Activated T-cell treated with anti-CD3 and anti-CD28 coated beads, Interleukin-2, amount 50 U/mL, for 72 hours (primary cell): ENCODE results near the gene MIA. TPM values are rescaled to one million over a fixed set of nuclear protein-coding genes. Genes with fewer than 3 reads are reported as not detected.
"Not testable (repeated sequence)": the region's sequence is repeated elsewhere in the genome, so short reads cannot be mapped to it uniquely, and the experiment has no call there.

ENCODE experiments used
- ATAC-seq, 2 donors: fragments of 150-1000 bp; cut with Tn5 transposase; replicated peaks in 1 of 2; 2 replicates each; pipeline ENCODE4 v1.10.0; 2021; ENCODE audit warnings: moderate library complexity in 2 of 2, mild to moderate bottlenecking in 1 of 2
- DNase-seq, 2 donors: peaks; one replicate each; pipeline ENCODE4 v3.0.0; 2021 to 2022; ENCODE audit warnings: mixed read lengths in 1 of 2
- H3K27ac Mint-ChIP-seq: one replicate; pipeline ENCODE4 v1.8.0; 2022; ENCODE audit warnings: mild to moderate bottlenecking, moderate library complexity, mixed read lengths
- H3K27me3 Mint-ChIP-seq: one replicate; pipeline ENCODE4 v1.8.0; 2022; ENCODE audit warnings: low read depth, mixed read lengths
- H3K36me3 Mint-ChIP-seq, 2 donors: one replicate each; pipeline ENCODE4 v1.8.0; 2022; ENCODE audit warnings: mixed read lengths in 2 of 2, mild to moderate bottlenecking in 1 of 2; ENCODE audit not compliant: insufficient read depth in 2 of 2
- H3K4me1 Mint-ChIP-seq: one replicate; pipeline ENCODE4 v1.8.0; 2022; ENCODE audit warnings: low read depth, mixed read lengths
- H3K4me3 Mint-ChIP-seq, 2 donors: one replicate each; pipeline ENCODE4 v1.8.0; 2022; ENCODE audit warnings: mild to moderate bottlenecking in 2 of 2, mixed read lengths in 2 of 2, moderate library complexity in 2 of 2
- H3K9me3 Mint-ChIP-seq, 2 donors: one replicate each; pipeline ENCODE4 v1.8.0; 2022; ENCODE audit warnings: mixed read lengths in 2 of 2
- total RNA-seq, 2 donors: library from RNA; stranded (reverse); gene quantifications; one replicate each; pipeline ENCODE4 v1.2.3, GENCODE V29; 2022

The MIA gene
- total RNA-seq, 2 donors from 2014 or later: 0.97 to 1.1 TPM

DNA sequence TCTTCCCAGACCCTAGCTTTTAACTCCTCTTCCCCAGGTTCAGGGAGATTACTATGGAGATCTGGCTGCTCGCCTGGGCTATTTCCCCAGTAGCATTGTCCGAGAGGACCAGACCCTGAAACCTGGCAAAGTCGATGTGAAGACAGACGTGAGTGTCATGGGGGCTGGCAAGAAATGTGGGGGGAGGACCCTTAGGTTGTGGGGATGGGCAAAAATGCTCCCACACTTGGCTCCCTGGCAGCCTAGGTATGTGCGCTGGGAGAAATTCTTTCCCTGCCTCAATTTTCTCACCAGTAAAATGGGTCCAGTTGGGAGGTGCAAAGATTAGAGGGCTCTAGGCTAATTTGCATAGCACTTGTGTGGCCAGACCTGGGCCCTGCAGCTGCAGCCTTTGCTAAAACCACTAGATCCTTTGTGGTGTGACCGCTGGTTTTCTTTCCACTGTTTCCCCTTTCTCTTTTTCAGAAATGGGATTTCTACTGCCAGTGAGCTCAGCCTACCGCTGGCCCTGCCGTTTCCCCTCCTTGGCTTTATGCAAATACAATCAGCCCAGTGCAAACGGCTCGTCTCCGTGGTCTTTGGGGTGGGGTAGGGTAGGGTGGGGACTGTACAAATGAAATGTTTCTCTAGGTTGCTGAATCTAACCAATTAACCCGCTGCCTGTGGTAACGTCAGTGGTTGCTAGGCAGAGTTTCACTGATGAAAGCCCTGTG is 1.8 kb downstream of the MIA start:
- Mint-ChIP-seq H3K27ac (peak overlapping the region; percentile 70), H3K9me3 (no peaks in the 10 kb centered on the region), H3K4me3 (peak overlapping the region; percentile 86 to 97), H3K27me3 (no peaks in the 10 kb centered on the region), H3K4me1 (peaks cover 45% of the 10 kb centered on the region), H3K36me3 (peaks cover 0 to 1% of the 10 kb centered on the region in 2 donors)
- ATAC-seq (peak; percentile 66 to 72), DNase-seq (peak; percentile 86 to 89)

DNA sequence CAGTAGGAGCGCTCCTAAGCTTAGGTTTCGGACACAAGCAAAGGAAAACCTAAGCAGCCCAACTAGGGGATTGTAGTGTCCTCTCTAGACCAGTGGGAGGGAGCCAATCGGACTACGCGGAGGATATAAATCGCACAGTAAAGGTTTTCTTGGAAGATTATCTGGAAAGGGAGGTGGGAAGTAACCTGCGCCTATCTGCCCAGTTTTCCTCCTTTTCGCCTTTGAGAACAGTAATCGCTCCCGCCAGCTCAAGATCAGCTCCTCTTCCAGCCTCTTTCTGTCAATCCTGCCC is 2.3 kb downstream of the MIA start:
- Mint-ChIP-seq H3K27me3 (no peaks in the 10 kb centered on the region), H3K36me3 (peaks cover 0 to 3% of the 10 kb centered on the region in 2 donors), H3K9me3 (no peaks in the 10 kb centered on the region), H3K4me3 (peak overlapping the region; percentile 86 to 97), H3K4me1 (peaks cover 45% of the 10 kb centered on the region), H3K27ac (peak overlapping the region; percentile 70)
- no peak for DNase-seq
- ATAC-seq: no peak

DNA sequence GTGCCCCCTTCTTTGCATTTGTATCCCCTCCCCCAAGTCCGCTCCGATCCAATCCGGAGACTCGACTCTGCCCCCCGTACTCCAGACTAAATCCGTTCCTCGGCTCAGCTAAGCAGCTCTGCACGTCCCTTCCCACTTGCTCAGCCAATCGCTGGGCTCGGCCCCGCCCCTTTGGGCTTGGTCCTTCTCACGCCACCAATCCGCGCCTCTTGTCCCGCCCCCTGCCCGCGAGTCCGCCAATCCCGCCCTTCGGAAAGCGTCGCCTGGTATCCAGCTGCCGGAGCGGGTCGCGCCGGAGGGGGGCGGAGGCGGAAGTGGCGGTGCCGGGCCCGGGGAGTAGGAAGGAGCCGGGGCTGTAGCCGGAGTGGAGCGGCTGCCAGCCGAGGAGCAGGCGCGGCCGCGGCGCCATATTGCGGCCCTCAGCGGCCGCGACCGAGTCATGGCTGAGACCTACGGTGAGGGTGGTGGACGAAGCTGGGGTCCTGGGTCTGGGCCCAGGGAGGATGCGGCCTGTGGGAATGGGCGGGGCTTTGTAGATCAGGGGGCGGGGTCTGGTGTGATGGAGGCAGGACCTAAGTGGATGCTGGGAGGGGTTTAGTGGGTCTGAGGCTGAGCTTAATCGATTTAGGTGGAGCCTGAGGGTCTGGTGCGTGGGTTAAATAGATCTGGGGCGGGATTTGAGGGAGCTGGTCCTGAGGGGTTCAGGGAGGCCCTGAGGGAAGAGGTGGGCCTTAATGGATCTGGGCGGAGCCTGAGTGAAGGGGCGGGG is 2.8 kb downstream of the MIA start, which contains the start of gene RAB4B:
Gene RAB4B (plus strand): TSS at position 311 of the 769 bp plus-strand sequence. CDS start 129 bp downstream, at position 440.
- peak within 1 kb of the TSS; percentile 70 for H3K27ac Mint-ChIP-seq
- ATAC-seq: peak; percentile 82 to 83
- H3K27me3 Mint-ChIP-seq: no peaks in the 10 kb centered on the region
- peak; percentile 100 for DNase-seq
- peak within 1 kb of the TSS; percentile 86 to 97 for H3K4me3 Mint-ChIP-seq
- H3K36me3 Mint-ChIP-seq: peaks cover 0 to 3% of the 10 kb centered on the region in 2 donors
- H3K4me1 Mint-ChIP-seq: peaks cover 45% of the 10 kb centered on the region
- no peaks in the 10 kb centered on the region for H3K9me3 Mint-ChIP-seq

DNA sequence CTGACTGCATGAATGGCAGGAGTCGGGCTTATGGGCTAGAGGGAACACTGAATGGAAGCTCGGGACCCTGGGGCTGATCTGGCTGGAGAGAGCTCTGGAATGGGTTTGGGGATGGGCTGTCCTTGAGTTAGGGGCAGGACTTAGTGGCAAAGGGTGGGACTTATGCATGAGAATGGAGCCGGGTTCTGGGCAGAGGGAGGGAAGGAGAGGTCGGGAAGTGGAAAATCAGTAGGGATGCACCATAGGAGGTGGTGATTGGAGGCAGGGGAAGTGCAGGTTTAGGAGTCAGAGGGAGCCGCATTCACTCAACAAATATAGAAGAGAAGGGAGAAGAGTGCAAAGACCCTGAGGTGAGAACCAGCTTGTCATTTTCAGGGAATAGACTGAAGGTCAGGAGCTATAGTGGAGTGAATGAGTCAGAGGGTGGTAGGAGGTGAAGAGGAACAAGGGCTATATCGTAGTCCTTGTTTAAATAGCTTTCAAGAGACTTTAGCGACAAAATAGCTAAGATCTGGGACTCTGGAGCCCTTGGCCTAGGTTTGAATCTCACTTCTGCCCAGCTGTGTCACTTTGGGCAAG is 3.5 kb downstream of the MIA start:
- H3K36me3 Mint-ChIP-seq: peaks cover 0 to 3% of the 10 kb centered on the region in 2 donors
- ATAC-seq (no peak), DNase-seq (no peak)
- peak overlapping the region; percentile 70 for H3K27ac Mint-ChIP-seq
- no peaks in the 10 kb centered on the region for H3K9me3 Mint-ChIP-seq
- peak overlapping the region; percentile 86 to 97 for H3K4me3 Mint-ChIP-seq
- H3K4me1 Mint-ChIP-seq: peaks cover 45% of the 10 kb centered on the region
- H3K27me3 Mint-ChIP-seq: no peaks in the 10 kb centered on the region

DNA sequence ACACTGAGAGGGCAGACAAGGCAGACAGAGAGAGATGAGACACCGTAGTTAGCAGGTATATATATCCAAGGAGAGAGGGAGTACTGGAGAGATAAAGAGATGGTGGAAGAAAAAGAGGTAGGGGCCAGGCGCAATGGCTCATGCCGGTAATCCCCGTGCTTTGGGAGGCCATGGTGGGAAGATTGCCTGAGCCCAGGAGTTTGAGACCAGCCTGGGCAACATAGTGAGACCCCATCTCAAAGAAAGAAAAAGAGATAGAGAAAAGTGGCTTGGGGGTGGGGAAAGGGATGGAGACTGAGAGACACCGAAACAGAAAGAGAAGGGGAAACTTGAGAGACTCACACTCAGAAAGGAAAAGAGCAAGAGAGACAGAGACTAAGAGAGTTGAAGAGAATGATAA is 5.3 kb downstream of the MIA start:
- Mint-ChIP-seq H3K4me1 (peaks cover 54% of the 10 kb centered on the region), H3K9me3 (no peaks in the 10 kb centered on the region), H3K4me3 (peak overlapping the region in 1 of 2 donors; percentile 6), H3K27me3 (no peaks in the 10 kb centered on the region), H3K27ac (peak overlapping the region; percentile 30), H3K36me3 (peaks cover 0 to 3% of the 10 kb centered on the region in 2 donors)
- no peak for DNase-seq
- ATAC-seq: no peak

DNA sequence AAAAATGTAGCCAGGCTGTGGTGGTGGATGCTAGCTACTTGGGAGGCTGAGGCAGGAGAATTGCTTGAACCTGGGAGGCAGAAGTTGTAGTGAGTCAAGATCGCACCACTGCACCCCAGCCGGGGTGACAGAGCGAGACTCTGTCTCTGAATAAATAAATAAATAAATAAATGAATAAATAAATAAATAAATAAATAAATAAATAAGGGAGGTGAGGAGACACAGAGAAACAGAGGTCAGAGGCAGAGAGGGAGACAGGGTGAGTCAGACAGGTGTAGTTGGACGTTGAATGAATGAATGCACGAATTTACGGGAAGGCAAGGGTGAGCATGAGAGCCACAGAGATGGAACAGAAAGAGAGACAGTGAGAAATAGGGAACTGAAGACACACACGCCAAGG is 5.8 kb downstream of the MIA start:
- H3K36me3 Mint-ChIP-seq: peaks cover 0 to 3% of the 10 kb centered on the region in 2 donors
- H3K4me1 Mint-ChIP-seq: peaks cover 53% of the 10 kb centered on the region
- no peak overlapping the region for H3K27ac Mint-ChIP-seq
- ATAC-seq (no peak), DNase-seq (no peak)
- no peaks in the 10 kb centered on the region for H3K27me3 Mint-ChIP-seq
- no peaks in the 10 kb centered on the region for H3K9me3 Mint-ChIP-seq
- no peak overlapping the region for H3K4me3 Mint-ChIP-seq

DNA sequence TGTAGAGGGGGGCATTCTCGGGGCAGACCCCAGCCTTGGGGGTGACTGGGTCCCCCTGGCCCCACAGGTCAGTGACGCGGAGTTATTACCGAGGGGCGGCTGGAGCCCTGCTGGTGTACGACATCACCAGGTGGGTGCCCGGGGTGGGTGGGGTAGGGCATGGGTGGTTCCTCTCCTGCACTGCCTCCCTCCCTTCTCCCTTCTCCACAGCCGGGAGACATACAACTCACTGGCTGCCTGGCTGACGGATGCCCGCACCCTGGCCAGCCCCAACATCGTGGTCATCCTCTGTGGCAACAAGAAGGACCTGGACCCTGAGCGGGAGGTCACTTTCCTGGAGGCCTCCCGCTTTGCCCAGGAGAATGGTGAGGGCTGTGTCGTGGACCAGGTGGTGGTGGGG is 8.4 kb downstream of the MIA start:
- Mint-ChIP-seq H3K27ac (no peak overlapping the region), H3K27me3 (no peaks in the 10 kb centered on the region), H3K4me3 (no peak overlapping the region), H3K36me3 (peaks cover 0 to 3% of the 10 kb centered on the region in 2 donors), H3K9me3 (no peaks in the 10 kb centered on the region), H3K4me1 (peaks cover 35% of the 10 kb centered on the region)
- ATAC-seq (no peak), DNase-seq (no peak)

DNA sequence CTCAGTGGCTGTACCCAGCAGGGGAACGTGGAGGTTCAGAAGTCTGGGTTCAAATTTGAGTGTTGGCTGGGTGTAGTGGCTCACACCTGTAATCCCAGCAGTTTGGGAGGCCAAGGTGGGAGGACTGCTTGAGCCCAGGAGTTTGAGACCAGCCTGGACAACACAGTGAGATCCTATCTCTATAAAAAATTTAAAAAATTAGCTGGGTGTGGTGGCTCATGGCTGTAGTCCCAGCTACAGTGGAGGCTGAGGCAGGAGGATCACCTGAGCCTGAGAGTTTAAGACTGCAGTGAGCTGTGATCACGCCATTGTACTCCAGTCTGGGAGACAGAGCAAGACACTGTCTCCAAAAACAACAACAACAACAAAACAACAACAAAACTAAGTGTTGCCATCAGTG is 8.8 kb downstream of the MIA start:
- not testable (repeated sequence) for H3K9me3 Mint-ChIP-seq, DNase-seq, ATAC-seq, H3K36me3 Mint-ChIP-seq, H3K27ac Mint-ChIP-seq, H3K4me3 Mint-ChIP-seq, H3K27me3 Mint-ChIP-seq
- peaks cover 31% of the 10 kb centered on the region for H3K4me1 Mint-ChIP-seq

DNA sequence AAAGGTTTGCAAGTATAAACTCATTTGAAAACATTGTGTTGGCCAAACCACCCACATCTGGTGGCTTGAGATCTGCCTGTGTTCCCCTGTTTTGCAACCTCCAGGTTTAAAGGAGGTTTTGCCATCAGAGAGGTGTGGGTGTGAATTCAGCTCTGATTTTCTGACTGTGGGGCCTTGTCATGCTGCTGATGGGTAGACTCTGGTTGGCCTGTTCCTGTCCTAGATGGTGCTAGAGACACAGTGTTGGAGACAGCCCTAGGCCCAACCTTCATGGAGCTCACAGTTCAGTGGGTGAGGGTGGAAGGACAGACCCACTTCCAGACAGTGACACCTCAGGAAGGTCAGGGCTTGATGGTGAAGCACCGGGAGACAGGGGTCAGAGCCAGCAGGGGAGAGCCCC is 10.2 kb downstream of the MIA start:
- Mint-ChIP-seq H3K9me3 (no peaks in the 10 kb centered on the region), H3K27ac (no peak overlapping the region)

DNA sequence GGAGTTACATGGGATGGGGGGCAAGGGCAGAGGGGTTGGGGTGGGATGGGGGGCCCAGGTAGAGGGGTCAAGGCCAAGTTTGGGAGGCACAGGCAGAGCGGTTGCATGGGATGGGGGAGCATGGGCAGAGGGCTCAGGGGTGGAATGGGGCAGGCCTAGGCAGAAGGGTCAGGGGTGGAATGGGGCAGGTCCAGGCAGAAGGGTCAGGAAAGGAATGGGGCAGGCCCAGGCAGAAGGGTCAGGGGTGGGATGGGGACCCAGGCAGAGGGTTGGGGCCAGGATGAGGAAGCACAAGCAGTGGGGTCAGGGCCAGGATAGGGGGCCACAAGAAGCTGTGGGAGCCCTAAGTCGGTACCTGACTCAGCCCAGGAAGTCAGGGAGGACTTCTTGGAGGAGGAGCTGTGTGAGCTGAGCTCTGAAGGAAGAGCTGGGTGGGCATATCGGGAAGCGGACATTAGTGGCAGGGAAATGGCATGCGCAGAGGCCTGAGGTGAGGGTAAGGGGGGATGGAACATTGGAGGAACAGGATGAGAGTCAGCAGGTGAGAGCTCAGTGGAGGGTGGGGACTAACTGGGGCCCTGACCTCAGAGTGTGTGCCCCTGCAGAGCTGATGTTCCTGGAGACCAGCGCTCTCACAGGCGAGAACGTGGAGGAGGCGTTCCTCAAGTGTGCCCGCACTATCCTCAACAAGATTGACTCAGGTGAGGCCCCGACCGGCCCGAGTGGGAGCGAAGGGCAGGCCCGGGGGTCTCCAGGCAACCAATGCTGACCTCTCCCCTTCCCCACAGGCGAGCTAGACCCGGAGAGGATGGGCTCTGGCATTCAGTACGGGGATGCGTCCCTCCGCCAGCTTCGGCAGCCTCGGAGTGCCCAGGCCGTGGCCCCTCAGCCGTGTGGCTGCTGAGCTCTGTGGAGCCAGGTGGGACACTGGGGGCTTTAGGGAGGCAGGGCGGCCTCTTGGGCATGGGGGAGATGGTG is 11.0 kb downstream of the MIA start:
- Mint-ChIP-seq H3K27me3 (no peaks in the 10 kb centered on the region), H3K4me1 (peaks cover 12% of the 10 kb centered on the region), H3K9me3 (no peaks in the 10 kb centered on the region), H3K27ac (peak overlapping the region; percentile 31), H3K4me3 (no peak overlapping the region), H3K36me3 (peaks cover 0 to 3% of the 10 kb centered on the region in 2 donors)
- DNase-seq: no peak
- no peak for ATAC-seq

More for the DNA sequence above, 10.2 kb downstream of the MIA start:
- Mint-ChIP-seq H3K27me3 (no peaks in the 10 kb centered on the region), H3K4me1 (peaks cover 20% of the 10 kb centered on the region), H3K4me3 (no peak overlapping the region), H3K36me3 (peaks cover 0 to 3% of the 10 kb centered on the region in 2 donors)
- DNase-seq (peak in 1 of 2 donors; percentile 12), ATAC-seq (peak; percentile 70 to 77)

DNA sequence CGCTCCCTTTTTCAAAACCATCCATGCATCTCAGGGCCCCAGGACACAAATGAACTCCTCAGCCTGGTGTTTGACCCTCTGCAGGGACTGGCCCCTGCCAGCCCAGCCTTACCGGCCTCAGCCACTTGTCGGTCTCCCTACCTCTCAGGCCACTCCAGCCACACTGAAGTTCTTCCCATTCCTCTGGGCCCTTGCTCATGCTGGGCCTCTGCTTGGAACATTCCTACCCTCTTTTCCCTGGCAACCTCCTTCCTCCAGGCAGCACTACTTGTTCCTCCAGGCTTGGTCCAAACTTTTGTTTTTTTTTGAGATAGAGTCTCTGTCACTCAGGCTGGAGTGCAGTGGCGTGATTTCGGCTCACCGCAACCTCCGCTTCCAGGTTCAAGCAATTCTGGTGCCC is 16.0 kb downstream of the MIA start:
- no peaks in the 10 kb centered on the region for H3K9me3 Mint-ChIP-seq
- no peaks in the 10 kb centered on the region for H3K27me3 Mint-ChIP-seq
- no peaks in the 10 kb centered on the region for H3K36me3 Mint-ChIP-seq
- DNase-seq (no peak), ATAC-seq (no peak)
- H3K4me3 Mint-ChIP-seq: no peak overlapping the region
- peaks cover 20% of the 10 kb centered on the region for H3K4me1 Mint-ChIP-seq
- no peak overlapping the region for H3K27ac Mint-ChIP-seq

DNA sequence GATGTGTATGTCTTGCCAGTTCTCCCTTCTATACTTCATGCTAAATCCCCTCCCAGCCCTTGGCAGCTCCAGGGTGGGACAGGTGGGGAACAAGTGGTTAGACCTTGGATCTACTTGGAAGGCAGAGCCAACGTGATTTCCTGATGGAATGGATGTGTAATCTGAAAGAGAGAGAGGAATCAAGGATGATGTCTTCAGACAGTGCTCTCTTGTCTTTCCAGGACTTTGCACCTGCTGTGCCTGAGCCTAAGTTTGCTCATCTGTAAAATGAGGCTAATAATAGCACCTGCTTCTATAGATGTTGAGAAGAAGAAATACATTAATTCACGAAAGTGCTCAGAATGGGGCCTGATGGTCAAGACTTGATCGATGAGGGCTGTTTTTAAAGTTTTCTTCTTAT is 16.7 kb downstream of the MIA start:
- DNase-seq (no peak), ATAC-seq (no peak)
- Mint-ChIP-seq H3K36me3 (no peaks in the 10 kb centered on the region), H3K4me3 (peak overlapping the region in 1 of 2 donors; percentile 70), H3K9me3 (no peaks in the 10 kb centered on the region), H3K4me1 (peaks cover 26% of the 10 kb centered on the region), H3K27me3 (no peaks in the 10 kb centered on the region), H3K27ac (peak overlapping the region; percentile 83)
